Measurements from ENCODE around the gene ESRRB.
A peak's percentile ranks its signal among the peaks of the same experiment; 100 is the strongest.

ESRRB gene

GRCh38 chr14:76408877-76409276, 32.9 kb downstream of the ESRRB start:
- no peak for DNase-seq

GRCh38 chr14:76412501-76412900, 36.6 kb downstream of the ESRRB start:
- no peak for DNase-seq

- DNase-seq = no peak
These were observed 37.4 kb downstream of the ESRRB start for GRCh38 chr14:76413106-76413961.

GRCh38 chr14:76413962-76414600, 38.1 kb downstream of the ESRRB start:
- DNase-seq = no peak

- no peak for DNase-seq
These were observed 43.5 kb downstream of the ESRRB start for GRCh38 chr14:76419399-76419798.

GRCh38 chr14:76420827-76421226, 44.9 kb downstream of the ESRRB start:
- DNase-seq = no peak

GRCh38 chr14:76421662-76422061, 45.7 kb downstream of the ESRRB start:
- DNase-seq = no peak

- no peak for DNase-seq
These were observed 46.7 kb downstream of the ESRRB start for GRCh38 chr14:76422662-76423061.

GRCh38 chr14:76423534-76423933, 47.6 kb downstream of the ESRRB start:
- no peak for DNase-seq

GRCh38 chr14:76424359-76424758, 48.4 kb downstream of the ESRRB start:
- no peak for DNase-seq

- no peak for DNase-seq
These were observed 50.3 kb downstream of the ESRRB start for GRCh38 chr14:76426161-76426696.

GRCh38 chr14:76428611-76429010, 52.7 kb downstream of the ESRRB start:
- no peak for DNase-seq

- no peak for DNase-seq
These were observed 54.1 kb downstream of the ESRRB start for GRCh38 chr14:76430017-76430416.

- DNase-seq = no peak
These were observed 54.6 kb downstream of the ESRRB start for GRCh38 chr14:76430475-76430980.

- no peak for DNase-seq
These were observed 55.6 kb downstream of the ESRRB start for GRCh38 chr14:76431538-76431937.

GRCh38 chr14:76432827-76433752, 57.2 kb downstream of the ESRRB start:
- DNase-seq = no peak

GRCh38 chr14:76434220-76434619, 58.3 kb downstream of the ESRRB start:
- no peak for DNase-seq

GRCh38 chr14:76439237-76439775, 63.4 kb downstream of the ESRRB start:
- DNase-seq = no peak

- no peak for DNase-seq
These were observed 70.5 kb downstream of the ESRRB start for GRCh38 chr14:76446486-76446885.

GRCh38 chr14:76446921-76447320, 71.0 kb downstream of the ESRRB start:
- DNase-seq = no peak

- no peak for DNase-seq
These were observed 74.5 kb downstream of the ESRRB start for GRCh38 chr14:76450476-76450875.

GRCh38 chr14:76456200-76456599, 80.3 kb downstream of the ESRRB start:
- DNase-seq = peak; percentile 28

Data from NCI-H146 (cell line).